Measurements from ENCODE around the gene LDLRAD4. TPM values are rescaled to one million over a fixed set of nuclear protein-coding genes. Genes with fewer than 3 reads are reported as not detected.
"Not testable (repeated sequence)": the region's sequence is repeated elsewhere in the genome, so short reads cannot be mapped to it uniquely, and the experiment has no call there.

The LDLRAD4 gene
- total and polyA plus RNA-seq, 11 donors, result 10.4 to 44.0 (median 29.6) TPM

- no peak for DNase-seq
- WGBS, 4 donors, result 88 to 98% (median 91%) methylated on average over 5 of the region's 5 CpGs
- no peak overlapping the region for H3K4me3 ChIP-seq
- no peaks in the 10 kb centered on the region for H3K27me3 ChIP-seq
- no peak for TF ChIP-seq POLR2A (IDR thresholded peaks at IDR 0.05)
- no peak for TF ChIP-seq CTCF (IDR thresholded peaks at IDR 0.05)
- H3K4me1 ChIP-seq, result peaks cover 0 to 26% (median 3%) of the 10 kb centered on the region in 12 donors
- ATAC-seq, result no peak
- no peak overlapping the region for H3K27ac ChIP-seq
- no peaks in the 10 kb centered on the region for H3K9me3 ChIP-seq
- intact Hi-C loops (cut with DNase I), result no loop called here
- no peaks in the 10 kb centered on the region for H3K36me3 ChIP-seq
Measured at GRCh38 chr18:13605477-13605876, 386.9 kb downstream of the LDLRAD4 start.

DNA sequence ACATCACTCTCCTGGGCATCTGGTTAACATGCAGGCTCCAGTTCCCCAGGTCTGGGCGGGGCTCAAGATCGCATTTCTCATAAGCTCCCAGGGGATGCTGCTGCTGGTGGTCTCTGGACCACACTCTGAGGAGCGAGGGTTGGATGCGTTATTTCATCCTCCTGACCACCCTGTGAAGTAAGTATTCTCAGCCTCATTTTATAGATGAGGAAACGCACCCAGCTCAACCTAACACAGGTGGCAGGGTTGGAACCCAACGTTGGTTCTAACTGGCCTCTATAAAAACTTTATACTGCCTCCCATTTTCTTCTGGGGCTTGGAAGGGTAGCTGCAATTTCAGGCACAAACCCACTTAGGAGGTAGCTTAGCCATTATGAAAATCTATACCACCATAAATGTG is 387.3 kb downstream of the LDLRAD4 start:
- Histone ChIP-seq H3K9me3 (no peaks in the 10 kb centered on the region), H3K27me3 (no peaks in the 10 kb centered on the region), H3K4me3 (no peak overlapping the region), H3K27ac (no peak overlapping the region), H3K4me1 (peaks cover 0 to 31% (median 8%) of the 10 kb centered on the region in 12 donors), H3K36me3 (no peaks in the 10 kb centered on the region)
- WGBS, 4 donors, result 92 to 95% (median 94%) methylated on average over 4 to 6 of the region's 6 CpGs
- DNase-seq (no peak), ATAC-seq (no peak)
- no peak for TF ChIP-seq POLR2A (IDR thresholded peaks at IDR 0.05)
- TF ChIP-seq CTCF (IDR thresholded peaks at IDR 0.05), result no peak
- intact Hi-C loops (cut with DNase I), result no loop called here

- 71 to 85% (median 83%) methylated on average over 6 of the region's 6 CpGs for WGBS, 4 donors
- Histone ChIP-seq H3K4me1 (peaks cover 0 to 39% (median 15%) of the 10 kb centered on the region in 12 donors), H3K27me3 (no peaks in the 10 kb centered on the region), H3K4me3 (no peak overlapping the region), H3K27ac (no peak overlapping the region), H3K9me3 (no peaks in the 10 kb centered on the region), H3K36me3 (no peaks in the 10 kb centered on the region)
- intact Hi-C loops (cut with DNase I), result no loop called here
- ATAC-seq, result no peak
- DNase-seq, result no peak
- TF ChIP-seq CTCF (IDR thresholded peaks at IDR 0.05) (no peak), POLR2A (IDR thresholded peaks at IDR 0.05) (no peak)
Measured at GRCh38 chr18:13606604-13607254, 388.2 kb downstream of the LDLRAD4 start.

DNA sequence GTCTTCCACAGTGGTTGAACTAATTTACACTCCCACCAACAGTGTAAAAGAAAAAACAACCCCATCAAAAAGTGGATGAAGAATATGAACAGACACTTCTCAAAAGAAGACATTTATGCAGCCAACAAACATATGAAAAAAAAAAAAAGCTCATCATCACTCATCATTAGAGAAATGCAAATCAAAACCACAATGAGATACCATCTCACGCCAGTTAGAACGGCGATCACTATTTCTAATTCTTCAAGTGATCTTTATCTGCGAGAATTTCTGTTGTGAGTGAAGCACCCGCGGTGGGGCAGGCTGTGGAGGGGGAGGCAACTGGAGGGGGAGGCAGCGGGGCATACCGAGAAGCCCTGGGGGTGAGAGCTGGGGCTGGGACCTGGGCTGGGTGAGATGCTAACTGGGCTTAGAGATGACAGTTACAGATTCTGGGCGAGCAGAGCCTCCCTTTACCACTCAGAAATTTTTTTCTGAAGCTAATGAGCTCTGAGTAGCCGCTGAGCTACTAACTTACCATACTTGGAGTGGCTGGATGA is 389.5 kb downstream of the LDLRAD4 start:
- H3K9me3 ChIP-seq; H3K27me3 ChIP-seq; intact Hi-C loops (cut with DNase I); ATAC-seq; DNase-seq; H3K36me3 ChIP-seq; H3K27ac ChIP-seq; H3K4me3 ChIP-seq: not testable (repeated sequence)
- peaks cover 0 to 53% (median 23%) of the 10 kb centered on the region in 12 donors for H3K4me1 ChIP-seq
- 89 to 94% (median 92%) methylated on average over 10 of the region's 10 CpGs for WGBS, 4 donors
